HL-60 (cell line): ENCODE data around the gene RARRES1.

ENCODE experiments used
- DNase-seq, 2 experiments: peaks; one replicate each; pipeline ENCODE4 v3.0.0-alpha.2; 2010 to 2020; ENCODE audit warnings: low read depth in 1 of 2, low spot score in 1 of 2
- H3K27ac ChIP-seq: fragments of 250-450 bp; sonication (Bioruptor Pico); replicated peaks from 2 replicates; pipeline ENCODE4 v1.5.1; 2020; ENCODE audit warnings: mild to moderate bottlenecking, moderate library complexity
- H3K27me3 ChIP-seq: fragments of 250-450 bp; sonication (Bioruptor Pico); 2 replicates; pipeline ENCODE4 v1.5.1; 2021; ENCODE audit warnings: mild to moderate bottlenecking, moderate library complexity; ENCODE audit not compliant: insufficient read depth, poor library complexity, severe bottlenecking
- H3K4me3 ChIP-seq: replicated peaks from 2 replicates; pipeline ENCODE4 v1.5.1; 2011; ENCODE audit warnings: mild to moderate bottlenecking, control low read depth, low read length; ENCODE audit not compliant: insufficient read depth
- GABPA ChIP-seq: IDR thresholded peaks from 2 replicates; pipeline ENCODE4 v1.6.1; 2012; ENCODE audit warnings: low read depth
- POLR2AphosphoS5 ChIP-seq: IDR thresholded peaks from 2 replicates; pipeline ENCODE4 v1.6.1; 2012; ENCODE audit warnings: low read depth
- SPI1 ChIP-seq: IDR thresholded peaks from 2 replicates; pipeline ENCODE4 v1.6.1; 2012; ENCODE audit warnings: low read depth, mild to moderate bottlenecking, borderline replicate concordance
- TF ChIP-seq, protein P1 (sequence below): IDR thresholded peaks from one replicate; pipeline ENCODE4 v1.5.1; 2011; ENCODE audit warnings: low read length, control low read depth, inconsistent platforms; ENCODE audit not compliant: insufficient read depth
- TF ChIP-seq, protein P2 (sequence below): IDR thresholded peaks from 2 replicates; pipeline ENCODE4 v1.6.1; 2012; ENCODE audit warnings: low read depth; ENCODE audit not compliant: insufficient replicate concordance

RARRES1 gene

DNA sequence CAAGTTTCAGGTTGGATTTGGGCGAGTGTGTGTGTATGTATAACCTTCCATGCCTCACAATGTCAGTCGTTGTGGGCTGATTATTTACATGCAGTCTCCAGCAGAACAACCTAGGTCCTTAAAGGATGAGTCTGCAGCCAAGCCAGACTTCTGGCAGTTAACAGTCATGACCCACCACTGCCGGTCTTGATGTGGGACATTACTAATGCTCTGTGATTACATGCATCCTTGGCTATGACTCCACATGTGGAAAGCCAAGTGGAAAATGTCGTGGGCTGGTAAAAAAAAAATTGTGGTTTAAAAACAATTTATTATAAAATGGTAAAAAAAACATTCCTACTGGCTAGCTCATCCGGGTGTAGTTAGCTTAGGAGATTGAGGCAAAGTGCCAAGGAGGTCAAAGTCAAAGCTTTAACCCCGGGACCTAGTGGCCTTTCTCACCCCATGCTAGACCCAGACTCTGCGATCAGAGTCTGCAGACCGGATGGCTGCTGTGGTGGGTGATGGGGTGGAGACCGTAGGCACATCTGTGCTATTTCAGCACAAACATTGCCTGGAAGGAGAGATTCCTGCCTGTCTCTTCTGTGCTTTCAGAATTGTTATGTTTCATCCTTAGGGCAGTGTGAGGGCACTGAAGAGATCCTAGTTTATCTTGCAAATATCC lies 6.8 kb downstream of the RARRES1 start:
- H3K27me3 ChIP-seq: no peaks in the 10 kb centered on the region
- no peak overlapping the region for H3K27ac ChIP-seq
- TF ChIP-seq, protein P1, sequence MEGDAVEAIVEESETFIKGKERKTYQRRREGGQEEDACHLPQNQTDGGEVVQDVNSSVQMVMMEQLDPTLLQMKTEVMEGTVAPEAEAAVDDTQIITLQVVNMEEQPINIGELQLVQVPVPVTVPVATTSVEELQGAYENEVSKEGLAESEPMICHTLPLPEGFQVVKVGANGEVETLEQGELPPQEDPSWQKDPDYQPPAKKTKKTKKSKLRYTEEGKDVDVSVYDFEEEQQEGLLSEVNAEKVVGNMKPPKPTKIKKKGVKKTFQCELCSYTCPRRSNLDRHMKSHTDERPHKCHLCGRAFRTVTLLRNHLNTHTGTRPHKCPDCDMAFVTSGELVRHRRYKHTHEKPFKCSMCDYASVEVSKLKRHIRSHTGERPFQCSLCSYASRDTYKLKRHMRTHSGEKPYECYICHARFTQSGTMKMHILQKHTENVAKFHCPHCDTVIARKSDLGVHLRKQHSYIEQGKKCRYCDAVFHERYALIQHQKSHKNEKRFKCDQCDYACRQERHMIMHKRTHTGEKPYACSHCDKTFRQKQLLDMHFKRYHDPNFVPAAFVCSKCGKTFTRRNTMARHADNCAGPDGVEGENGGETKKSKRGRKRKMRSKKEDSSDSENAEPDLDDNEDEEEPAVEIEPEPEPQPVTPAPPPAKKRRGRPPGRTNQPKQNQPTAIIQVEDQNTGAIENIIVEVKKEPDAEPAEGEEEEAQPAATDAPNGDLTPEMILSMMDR: no peak
- TF ChIP-seq POLR2AphosphoS5: no peak
- no peak for TF ChIP-seq GABPA
- no peak for TF ChIP-seq SPI1
- TF ChIP-seq, protein P2, sequence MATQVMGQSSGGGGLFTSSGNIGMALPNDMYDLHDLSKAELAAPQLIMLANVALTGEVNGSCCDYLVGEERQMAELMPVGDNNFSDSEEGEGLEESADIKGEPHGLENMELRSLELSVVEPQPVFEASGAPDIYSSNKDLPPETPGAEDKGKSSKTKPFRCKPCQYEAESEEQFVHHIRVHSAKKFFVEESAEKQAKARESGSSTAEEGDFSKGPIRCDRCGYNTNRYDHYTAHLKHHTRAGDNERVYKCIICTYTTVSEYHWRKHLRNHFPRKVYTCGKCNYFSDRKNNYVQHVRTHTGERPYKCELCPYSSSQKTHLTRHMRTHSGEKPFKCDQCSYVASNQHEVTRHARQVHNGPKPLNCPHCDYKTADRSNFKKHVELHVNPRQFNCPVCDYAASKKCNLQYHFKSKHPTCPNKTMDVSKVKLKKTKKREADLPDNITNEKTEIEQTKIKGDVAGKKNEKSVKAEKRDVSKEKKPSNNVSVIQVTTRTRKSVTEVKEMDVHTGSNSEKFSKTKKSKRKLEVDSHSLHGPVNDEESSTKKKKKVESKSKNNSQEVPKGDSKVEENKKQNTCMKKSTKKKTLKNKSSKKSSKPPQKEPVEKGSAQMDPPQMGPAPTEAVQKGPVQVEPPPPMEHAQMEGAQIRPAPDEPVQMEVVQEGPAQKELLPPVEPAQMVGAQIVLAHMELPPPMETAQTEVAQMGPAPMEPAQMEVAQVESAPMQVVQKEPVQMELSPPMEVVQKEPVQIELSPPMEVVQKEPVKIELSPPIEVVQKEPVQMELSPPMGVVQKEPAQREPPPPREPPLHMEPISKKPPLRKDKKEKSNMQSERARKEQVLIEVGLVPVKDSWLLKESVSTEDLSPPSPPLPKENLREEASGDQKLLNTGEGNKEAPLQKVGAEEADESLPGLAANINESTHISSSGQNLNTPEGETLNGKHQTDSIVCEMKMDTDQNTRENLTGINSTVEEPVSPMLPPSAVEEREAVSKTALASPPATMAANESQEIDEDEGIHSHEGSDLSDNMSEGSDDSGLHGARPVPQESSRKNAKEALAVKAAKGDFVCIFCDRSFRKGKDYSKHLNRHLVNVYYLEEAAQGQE: no peak

DNA sequence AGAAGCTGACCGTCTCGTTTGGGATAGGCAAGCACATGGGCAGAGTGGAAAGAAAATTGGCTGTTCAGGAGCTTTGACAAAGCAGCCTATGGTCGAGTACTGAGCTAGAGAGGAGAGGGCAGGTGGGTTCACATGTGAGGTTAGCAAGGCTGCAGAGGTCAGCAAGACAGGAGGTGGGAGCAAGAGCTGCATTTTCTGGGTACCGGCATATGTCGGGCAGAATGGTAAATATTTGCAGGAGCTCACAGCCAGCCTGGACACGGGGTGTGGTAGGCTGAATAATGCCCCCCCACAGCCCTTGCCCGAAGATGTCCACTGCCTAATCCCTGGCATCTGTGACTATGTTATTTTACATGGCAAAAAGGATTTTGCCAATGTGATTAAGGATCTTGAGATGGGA lies 8.3 kb downstream of the RARRES1 start:
- Histone ChIP-seq H3K27ac (peak overlapping the region; percentile 78), H3K4me3 (no peak overlapping the region), H3K27me3 (no peaks in the 10 kb centered on the region)
- TF ChIP-seq, protein P2: no peak
- TF ChIP-seq GABPA: no peak
- TF ChIP-seq, protein P1: no peak
- no peak for TF ChIP-seq SPI1
- TF ChIP-seq POLR2AphosphoS5: no peak
- no peak for DNase-seq

More for the DNA sequence above, 6.8 kb downstream of the RARRES1 start:
- no peak for DNase-seq
- no peak overlapping the region for H3K4me3 ChIP-seq

DNA sequence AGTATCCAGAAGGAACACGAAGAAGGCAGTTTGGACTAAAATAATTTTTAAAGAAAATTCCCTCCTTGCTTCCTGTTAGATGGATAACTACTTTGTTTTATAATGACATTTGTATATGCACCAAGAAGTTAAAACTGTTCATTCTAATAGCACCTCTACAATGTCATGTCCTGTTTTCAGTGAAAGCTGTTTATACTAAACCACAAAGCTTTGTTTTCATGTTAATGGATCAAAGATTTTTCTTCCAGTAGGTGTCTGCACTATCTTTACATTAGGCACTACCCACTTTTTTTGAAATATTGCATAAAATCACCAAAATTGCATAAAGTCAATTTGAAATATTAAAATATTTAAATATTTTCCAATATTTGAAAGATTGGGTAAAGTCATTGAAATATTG lies 10.1 kb downstream of the RARRES1 start:
- no peak for TF ChIP-seq POLR2AphosphoS5
- no peak for TF ChIP-seq SPI1
- TF ChIP-seq, protein P2: no peak
- TF ChIP-seq, protein P1: no peak
- no peak for DNase-seq
- Histone ChIP-seq H3K4me3 (no peak overlapping the region), H3K27ac (peak overlapping the region; percentile 78), H3K27me3 (no peaks in the 10 kb centered on the region)
